Coronary artery (tissue), 2 donors: Measurements from ENCODE around the gene LCORL.

Source experiments
- DNase-seq: peaks from one replicate; pipeline ENCODE4 v3.0.0-alpha.2; 2017; ENCODE audit warnings: low spot score
- H3K27ac ChIP-seq, 2 donors: fragments of 200-600 bp; sonication (generic); one replicate each; pipeline ENCODE4 v1.5.1; 2016 to 2019
- H3K4me3 ChIP-seq: fragments of 200-600 bp; sonication (generic); 2 replicates; pipeline ENCODE4 v1.5.1; 2016; ENCODE audit warnings: mild to moderate bottlenecking, moderate library complexity
- TF ChIP-seq, protein P1 (sequence below): fragments of 200-600 bp; sonication (generic); IDR thresholded peaks from one replicate; pipeline ENCODE4 v1.5.1; 2019; ENCODE audit warnings: antibody characterized with exemption

Gene LCORL

GRCh38 chr4:17964576-17964975 is 57.0 kb downstream of the LCORL start:
- TF ChIP-seq, protein P1, sequence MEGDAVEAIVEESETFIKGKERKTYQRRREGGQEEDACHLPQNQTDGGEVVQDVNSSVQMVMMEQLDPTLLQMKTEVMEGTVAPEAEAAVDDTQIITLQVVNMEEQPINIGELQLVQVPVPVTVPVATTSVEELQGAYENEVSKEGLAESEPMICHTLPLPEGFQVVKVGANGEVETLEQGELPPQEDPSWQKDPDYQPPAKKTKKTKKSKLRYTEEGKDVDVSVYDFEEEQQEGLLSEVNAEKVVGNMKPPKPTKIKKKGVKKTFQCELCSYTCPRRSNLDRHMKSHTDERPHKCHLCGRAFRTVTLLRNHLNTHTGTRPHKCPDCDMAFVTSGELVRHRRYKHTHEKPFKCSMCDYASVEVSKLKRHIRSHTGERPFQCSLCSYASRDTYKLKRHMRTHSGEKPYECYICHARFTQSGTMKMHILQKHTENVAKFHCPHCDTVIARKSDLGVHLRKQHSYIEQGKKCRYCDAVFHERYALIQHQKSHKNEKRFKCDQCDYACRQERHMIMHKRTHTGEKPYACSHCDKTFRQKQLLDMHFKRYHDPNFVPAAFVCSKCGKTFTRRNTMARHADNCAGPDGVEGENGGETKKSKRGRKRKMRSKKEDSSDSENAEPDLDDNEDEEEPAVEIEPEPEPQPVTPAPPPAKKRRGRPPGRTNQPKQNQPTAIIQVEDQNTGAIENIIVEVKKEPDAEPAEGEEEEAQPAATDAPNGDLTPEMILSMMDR = no peak
- H3K27ac ChIP-seq = no peak overlapping the region
- DNase-seq = no peak
- no peak overlapping the region for H3K4me3 ChIP-seq

DNA sequence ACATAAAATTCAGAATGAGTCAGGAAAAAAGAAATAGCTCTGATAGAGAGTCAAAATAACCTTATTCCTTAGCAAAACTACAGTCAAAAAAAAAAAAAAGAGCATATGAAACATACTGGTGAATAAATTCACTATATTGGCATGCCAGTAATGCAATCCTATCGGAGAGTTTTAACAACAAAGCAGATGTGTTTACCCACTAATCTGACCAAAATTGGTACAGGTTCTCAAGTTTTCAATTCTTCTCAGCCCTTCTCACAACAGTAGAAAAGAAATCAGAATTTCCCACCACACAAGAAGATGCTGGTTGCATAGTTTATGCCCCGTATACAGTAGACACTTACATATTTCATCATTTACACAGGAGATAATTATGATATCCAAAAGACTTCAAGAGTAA is 59.4 kb downstream of the LCORL start:
- no peak for DNase-seq
- TF ChIP-seq, protein P1 = no peak
- Histone ChIP-seq H3K4me3 (no peak overlapping the region), H3K27ac (no peak overlapping the region)

DNA sequence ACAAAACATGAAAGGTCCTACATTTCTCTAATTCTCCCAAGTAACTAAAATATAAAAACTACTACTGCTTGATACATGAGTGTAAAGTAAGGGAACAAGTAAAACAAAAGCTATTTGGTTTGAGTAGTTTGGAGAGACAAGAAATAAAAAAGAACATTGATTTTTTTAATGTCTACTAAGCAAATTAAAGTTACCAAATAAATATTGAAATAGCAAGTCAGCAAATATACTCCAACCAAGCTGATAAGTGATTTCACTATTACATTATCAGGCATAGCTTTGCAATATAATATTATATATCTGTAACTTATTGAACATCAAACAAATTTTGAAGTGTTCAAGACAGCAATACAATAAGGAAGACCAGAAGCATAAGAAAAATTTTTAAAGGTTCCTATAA is 60.3 kb downstream of the LCORL start:
- TF ChIP-seq, protein P1 = no peak
- H3K27ac ChIP-seq = no peak overlapping the region
- no peak for DNase-seq
- no peak overlapping the region for H3K4me3 ChIP-seq

DNA sequence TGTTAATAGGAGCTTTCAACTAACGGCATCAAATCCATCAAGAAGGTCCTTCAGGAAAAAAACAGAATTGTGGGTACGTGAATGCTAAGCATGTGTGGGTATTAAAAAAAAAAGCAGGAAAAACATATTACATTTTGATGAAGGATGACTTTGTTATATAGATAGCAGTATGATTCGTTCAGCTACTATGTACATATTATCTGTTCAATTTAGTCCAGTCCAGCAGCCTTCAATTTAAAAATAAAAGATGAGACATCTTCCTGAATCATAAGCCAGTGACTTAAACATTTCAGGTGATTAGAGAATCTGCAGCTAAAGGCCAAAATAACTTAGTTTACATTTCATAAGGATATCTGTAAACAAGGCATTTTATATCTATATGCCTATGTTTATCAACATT is 63.4 kb downstream of the LCORL start:
- no peak overlapping the region for H3K27ac ChIP-seq
- TF ChIP-seq, protein P1 = no peak
- DNase-seq = no peak

DNA sequence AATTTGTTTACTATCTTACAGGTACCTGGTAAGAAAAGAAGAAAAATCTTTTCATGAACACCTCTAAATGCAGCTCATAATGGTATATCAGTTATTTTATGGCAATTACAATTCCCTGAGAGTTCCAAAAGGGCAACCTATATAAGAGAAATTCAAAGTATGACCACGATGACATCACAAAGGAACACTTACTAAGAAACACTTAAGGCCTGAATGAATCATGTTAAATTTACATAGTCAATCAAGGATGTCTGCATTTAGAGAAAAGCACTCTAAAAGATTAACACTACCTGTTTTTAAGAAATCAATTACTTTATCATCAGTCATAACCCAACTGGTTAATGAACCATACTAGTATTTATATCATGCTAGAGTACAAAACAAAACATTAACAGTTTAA is 63.9 kb downstream of the LCORL start:
- TF ChIP-seq, protein P1 = no peak
- no peak for DNase-seq
- Histone ChIP-seq H3K27ac (no peak overlapping the region), H3K4me3 (no peak overlapping the region)

More for the DNA sequence above, 63.4 kb downstream of the LCORL start:
- H3K4me3 ChIP-seq = no peak overlapping the region

DNA sequence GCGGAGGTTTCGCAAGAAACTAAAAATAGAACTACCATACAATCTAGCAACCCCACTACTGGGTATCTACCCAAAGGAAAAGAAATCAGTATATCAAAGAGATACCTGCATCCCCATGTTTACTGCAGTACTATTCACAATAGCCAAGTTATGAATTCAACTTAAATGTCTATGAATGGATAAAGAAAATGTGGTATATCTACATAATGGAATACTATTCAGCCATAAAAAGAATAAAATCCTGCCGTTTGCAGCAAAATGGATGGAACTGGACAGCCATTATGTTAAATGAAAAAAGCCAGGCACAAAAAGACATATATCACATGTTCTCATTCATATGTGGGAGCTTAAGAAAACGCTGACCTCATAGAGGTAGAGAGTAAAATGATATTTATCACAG is 65.3 kb downstream of the LCORL start:
- DNase-seq = no peak
- Histone ChIP-seq H3K27ac (no peak overlapping the region), H3K4me3 (no peak overlapping the region)
- TF ChIP-seq, protein P1 = no peak

GRCh38 chr4:17945303-17945702 is 76.3 kb downstream of the LCORL start:
- Histone ChIP-seq H3K4me3 (no peak overlapping the region), H3K27ac (no peak overlapping the region)
- TF ChIP-seq, protein P1 = no peak
- DNase-seq = no peak
